Activated CD8-positive, alpha-beta memory T cell treated with anti-CD3 and anti-CD28 coated beads for 4 hours (primary cell): Measurements from ENCODE around the gene STOM.
"Not testable (repeated sequence)": the region's sequence is repeated elsewhere in the genome, so short reads cannot be mapped to it uniquely, and the experiment has no call there.

Source experiments
- DNase-seq, 2 donors: peaks; one replicate each; pipeline ENCODE4 v3.0.0-alpha.2; 2020; ENCODE audit warnings: low read depth in 2 of 2

Gene STOM, protein sequence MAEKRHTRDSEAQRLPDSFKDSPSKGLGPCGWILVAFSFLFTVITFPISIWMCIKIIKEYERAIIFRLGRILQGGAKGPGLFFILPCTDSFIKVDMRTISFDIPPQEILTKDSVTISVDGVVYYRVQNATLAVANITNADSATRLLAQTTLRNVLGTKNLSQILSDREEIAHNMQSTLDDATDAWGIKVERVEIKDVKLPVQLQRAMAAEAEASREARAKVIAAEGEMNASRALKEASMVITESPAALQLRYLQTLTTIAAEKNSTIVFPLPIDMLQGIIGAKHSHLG

DNA sequence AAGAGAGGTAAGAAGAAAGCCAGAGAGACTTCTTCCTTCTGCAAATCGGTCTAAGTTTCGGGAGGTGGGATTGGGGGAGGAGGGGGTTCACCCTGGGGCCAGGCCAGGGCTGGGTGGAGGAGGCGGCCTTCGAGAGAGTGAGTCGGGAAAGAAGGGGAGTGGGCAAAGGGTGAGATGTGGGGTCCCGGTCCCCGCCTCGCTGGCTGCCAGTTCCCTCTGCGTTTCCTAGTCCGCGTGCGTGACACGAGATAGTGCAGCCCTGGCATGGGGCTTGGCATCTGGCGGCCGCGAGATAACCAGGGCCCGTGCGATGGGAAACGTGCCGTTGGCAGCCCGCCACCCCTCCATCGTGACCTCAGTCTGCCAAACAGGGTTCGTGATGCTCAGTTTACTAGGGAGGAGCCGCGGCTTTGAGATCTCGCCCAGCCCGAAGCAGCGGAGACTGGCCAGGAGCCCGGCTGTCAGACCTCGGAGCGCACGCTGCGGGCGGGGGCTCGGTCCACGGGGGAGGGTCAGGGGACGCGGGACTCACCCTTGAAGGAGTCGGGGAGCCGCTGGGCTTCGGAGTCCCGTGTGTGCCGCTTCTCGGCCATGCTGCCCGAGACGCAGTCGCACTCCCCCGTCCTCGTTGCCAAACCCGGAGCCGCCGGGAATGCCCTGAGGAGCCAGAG, at the start of gene STOM:
Gene STOM, minus strand, starts transcription at position 656 of the 671 bp plus-strand sequence. Its CDS starts 63 bp downstream, at position 593.
- no peak for DNase-seq

DNA sequence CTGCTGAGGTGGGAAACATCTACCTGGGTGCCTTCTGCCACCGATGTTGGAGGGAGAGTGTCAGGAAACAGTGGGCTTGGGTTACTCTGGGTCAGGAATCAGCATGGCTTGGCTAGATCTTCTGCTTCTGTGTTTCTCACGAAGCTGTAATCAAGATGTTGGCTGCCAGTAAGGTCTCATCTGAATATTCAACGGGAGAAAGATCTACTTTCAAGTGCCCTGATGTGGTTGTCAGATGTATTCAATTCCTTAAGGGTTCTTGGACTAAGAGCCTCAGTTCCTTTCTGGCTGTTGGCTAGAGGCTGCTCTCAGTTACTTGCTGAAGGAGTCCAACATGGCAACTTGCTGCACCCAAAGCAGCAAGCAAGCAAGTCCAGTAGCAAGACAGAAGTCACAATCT, 41.9 kb upstream of the STOM start:
- no peak for DNase-seq

DNA sequence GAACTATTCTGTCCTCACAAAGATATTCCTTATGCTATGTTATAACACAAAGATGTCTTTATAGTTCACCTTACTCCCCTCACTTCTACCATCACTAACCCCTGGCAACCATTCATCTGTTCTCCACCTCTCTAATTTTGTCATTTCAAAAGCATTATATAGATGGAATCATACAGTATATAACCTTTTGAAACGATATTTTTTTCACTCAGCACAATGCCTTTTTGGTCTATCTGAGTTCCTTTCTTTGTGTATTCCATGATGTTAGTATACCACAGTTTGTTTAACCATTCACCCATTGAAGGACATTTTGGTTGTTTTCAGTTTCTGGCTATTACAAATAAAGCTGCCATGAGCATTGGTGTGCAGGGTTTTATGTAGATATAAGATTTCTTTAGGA, 35.8 kb upstream of the STOM start:
- no peak for DNase-seq

DNA sequence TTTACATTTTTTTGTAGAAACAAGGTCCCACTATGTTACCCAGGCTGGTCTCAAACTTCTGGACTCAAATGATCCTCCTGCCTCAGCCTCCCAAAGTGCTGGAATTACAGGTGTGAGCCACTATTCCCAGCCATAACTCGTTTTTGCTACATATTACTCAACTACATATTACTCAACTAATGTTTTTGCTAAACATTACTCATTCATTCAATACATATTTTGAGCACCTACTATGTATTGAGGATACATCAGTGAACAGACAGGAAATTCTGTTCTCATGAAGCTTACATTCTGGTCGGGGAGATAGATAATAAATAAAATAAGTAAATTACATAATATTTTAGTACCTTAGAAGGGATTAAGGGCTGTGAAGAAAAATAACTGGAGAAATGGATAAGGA, 34.9 kb upstream of the STOM start:
- no peak for DNase-seq

DNA sequence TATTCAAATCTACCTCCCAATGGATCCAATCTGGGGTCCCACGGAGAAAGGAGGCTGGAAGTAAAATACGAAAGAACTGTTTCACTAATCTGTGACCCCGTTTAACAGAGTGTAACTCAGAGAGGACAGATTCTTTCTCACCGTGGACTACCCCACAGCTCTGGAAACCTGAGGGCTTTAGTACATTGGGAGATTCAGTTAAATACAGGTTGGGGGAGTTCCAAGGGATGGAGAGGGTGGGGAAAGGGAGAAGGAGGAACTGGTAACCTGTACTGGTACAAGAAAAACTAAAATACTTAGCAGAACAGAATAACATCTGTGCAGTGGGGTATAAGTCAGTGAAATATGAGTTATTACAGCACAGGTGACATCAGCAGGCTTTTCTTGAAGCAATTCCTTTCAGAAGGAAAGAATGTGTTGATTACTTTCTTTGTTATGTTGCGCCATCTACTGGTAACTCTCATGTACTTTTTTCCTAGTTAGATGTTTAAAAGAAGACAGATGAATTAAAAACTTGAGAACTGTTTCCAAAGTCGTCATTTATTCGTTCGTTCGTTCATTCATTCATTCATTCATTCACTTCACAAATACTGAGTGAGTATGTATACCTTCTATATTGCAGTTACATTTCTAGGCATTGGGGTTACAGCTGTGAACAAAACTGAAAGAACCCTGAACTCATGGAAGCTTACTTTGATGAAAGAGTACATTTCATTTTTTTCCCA, 30.0 kb upstream of the STOM start:
- no peak for DNase-seq

DNA sequence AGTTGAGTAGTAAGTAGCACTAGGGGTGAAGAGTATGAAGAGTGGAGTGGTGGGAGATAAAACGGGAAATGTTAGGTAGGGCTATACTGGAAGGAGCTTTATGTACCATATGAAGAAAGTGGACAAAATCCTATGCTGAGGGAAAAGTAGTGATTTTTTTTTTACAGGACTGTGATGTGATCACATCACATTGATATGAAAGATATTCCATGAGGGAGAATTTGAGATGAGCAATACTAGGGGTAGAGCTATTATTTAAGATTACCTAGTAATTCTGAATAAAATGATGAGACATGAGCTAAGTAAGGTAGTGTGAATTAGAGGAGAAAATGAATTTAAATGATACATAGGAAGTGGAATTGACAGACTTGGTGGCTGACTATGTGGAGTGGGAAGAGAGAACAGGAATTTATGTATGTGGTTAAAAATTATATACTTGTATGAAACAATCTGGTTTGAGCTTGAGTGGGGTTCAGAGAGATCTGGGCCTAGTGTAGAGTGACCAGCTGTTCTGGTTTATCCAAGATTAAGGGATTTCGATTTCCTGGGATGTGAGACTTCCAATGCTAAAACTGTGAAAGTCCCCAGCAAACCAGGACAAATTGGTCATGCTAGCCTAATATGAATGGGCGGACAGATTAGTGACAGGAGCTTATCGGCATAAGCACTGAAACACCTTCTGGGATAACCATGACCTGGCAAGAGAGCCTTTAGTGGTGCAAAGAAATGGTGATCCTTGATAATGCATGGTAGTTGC, 29.3 kb upstream of the STOM start:
- no peak for DNase-seq

DNA sequence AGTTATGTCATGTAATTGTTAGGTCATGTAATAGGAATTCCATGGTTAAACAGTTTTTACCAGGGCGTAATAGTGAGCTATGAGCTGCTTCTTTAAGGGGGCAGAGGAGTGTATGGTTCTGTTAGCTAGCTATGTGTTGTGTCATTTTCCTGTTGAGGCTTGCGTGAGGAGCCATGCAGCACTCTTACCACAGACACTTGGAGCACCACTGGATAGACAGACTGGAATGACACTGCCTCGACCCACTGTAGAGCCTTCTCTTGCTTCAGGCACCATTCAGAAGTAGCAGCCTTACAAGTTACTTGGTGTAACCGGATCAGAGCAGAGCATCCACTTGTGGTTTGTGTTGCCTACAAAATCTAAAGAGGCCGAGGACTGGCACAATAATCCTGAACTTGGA, 28.3 kb upstream of the STOM start:
- DNase-seq, result no peak

DNA sequence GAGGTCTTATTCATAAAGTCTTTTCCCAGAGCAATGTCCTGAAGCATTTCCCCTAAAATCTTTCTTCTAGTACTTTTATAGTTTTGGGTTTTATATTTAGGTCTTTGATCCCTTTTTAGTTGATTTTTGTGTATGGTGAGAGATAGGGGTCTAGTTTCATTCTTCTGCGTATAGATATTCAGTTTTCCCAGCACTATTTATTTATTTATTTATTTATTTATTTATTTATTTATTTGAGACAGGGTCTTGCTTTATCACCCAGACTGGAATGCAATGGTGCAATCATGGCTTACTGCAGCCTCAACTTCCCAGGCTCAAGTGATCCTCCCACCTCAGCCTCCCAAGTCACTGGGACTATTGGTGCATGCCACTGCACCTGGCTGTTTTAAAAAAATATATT, 27.2 kb upstream of the STOM start:
- DNase-seq, result not testable (repeated sequence)

DNA sequence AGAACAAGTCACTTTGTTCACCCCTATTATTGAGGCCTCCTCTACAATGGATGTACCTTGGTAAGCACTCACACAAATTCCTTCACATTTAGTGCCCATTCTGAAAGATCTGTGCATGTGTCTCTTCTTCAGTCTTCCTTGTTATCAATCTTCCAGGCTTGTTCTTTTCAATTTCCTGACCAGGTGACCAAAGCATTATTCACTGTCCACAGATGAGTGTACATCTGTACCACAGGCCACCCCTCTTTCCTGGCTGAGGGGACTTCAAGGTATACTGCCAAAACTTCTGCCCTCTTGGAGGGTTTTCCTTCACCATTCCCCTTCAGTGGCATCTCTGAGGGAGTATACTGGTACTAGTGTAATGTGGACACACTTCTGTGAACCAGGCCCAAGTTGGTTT, 25.5 kb upstream of the STOM start:
- no peak for DNase-seq

DNA sequence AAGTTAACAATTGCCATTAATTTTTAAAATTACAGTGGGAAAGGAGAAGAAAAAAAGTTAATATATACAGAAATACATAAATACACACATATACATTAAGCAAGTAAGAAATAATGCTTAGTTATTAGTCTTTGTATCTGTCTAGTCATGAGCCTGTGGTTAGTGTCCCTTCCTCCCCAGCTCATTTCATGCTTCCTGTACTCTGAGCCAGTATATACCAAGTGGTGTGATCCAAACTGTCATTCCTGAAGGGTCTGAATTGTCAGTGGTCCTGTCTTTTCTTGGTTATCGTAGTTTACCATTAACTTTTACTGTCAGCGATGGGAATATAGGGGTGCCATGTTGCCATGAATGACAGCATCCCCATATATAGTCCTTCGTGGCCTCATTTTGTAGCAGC, 24.2 kb upstream of the STOM start:
- no peak for DNase-seq

DNA sequence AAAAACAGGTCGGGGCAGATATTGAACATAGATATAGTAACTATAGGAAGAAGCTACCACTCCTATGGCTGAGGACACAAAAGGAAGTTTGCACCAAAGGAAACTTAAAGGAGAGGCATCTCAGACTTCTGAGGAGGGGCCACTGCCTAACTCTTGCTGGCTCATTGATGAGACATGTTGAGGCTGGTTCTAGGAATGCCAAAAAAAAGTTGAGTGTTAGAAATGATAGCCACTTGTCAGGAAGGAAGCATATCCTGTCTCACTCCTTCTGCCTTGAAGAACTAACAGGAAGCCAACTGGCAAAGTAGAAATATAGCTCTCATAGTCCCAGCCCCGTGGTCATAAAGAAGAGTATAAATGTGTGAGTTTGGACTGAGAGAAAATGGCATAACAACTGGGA, 23.3 kb upstream of the STOM start:
- DNase-seq, result no peak

DNA sequence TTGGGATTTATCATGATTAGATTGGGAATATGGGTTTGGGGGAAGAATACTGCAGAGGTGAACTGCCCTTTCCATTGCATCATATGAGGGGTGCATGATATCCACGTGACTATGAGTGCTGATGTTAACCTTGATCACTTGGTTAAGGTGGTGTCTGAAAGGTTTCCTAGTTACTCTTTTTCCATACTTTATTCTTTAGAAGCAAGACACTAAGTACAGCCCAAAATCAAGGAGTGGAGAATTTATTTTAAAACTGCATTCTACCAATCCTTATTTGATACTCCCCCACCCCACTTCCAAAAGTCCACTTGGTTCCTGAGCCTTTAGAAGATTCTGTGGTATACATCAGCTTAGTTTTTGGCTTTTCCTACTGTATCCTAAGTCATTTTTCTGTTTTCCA, 20.3 kb upstream of the STOM start:
- no peak for DNase-seq

DNA sequence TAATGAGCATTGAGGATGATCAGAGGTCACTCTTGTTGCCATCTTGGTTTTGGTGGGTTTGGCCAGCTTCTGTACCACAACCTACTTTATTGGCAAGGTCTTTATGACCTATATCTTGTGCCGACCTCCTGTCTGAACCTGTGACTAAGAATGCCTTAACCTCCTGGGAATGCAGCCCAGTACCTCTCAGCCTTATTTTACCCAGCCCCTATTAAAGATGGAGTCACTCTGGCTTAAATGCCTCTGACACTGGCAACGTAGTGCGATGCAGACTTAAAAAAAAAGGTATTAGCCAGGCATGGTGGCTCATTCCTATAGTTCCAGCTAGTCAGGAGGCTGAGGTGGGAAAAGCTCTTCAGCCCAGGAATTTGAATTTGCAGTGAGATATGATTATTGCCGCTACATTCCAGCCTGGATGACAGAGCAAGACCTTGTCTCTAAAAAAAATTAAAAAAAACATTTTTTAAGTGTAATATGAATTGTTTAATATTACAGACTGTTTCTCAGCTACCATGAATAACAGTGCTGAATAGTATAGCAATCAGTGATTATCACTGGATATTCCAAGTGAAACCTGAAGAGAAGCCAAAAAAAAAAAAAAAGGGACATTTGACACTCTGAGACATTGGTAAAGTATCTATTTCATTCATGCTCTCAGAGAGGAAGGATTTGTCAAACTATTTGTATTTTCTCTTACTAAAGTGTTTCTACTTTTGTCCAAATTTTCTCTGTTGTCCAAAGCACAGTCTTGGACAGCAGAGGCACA, 18.3 kb upstream of the STOM start:
- no peak for DNase-seq

DNA sequence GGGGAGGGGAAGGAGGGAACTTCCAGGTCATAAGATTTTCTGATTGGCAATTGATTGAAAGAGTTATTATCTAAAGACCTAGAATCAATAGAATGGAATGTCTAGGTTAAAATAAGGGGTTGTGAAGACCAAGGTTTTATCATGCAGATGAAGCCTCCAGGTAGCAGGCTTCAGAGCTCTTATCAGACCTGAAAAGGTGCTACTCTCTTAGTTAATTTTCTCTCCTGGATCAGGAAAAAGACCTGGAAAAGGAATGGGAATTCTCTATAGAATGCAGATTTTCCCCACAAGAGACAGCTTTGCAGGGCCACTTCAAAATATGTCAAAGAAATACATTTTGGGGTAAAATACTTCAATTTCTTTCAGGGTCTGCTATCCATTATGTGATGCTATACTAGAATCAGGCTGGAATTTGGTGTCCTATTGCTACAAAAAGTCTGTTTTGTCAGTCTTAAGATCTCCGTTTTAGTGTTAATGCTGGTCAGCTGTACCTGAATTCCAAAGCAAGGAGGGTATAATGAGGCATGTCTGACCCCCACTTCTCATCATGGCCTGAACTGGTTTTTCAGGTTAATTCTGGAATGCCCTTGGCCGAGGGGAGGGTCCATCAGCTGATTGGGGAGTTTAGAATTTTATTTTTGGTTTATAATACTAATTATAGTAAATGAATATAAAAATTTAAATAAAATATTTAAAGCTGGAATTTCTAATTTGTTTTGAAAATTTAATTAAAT, 16.6 kb upstream of the STOM start:
- DNase-seq, result no peak

DNA sequence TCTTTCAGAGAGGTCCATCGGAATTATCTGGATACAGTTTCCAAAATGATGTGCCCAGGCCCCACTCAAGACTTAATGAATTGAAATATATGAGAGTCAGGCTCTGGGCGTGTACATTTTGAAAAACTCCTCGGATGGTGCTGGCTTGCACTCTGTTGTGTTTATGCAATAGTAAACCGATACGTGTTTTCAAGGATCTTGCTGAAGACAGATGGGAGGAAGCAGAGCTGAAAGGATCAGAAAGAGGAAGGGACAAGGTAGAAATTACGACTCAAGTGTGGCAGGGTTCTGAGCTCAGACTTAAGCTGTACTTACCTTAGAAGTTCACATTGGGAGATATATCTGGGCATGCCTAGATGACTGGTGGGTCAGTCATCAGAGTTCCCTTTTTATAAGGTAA, 13.7 kb upstream of the STOM start:
- DNase-seq, result no peak

DNA sequence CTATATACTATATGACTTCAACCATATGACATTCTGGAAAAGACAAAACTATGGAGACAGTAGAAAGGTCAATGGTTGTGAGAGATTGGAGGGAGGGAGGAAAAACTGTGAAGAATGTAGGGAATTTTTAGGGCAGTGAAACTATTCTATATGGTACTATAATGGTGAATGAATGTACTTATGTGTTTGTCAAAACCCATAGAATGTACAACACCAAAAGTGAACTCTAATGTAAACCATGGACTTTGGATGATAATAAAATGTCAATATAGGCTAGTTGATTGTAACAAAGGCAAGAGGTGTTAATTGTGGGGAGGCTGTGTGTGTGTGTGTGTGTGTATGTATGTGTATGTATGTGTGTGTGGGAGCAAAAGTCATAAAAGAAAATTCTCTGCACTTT, 10.8 kb upstream of the STOM start:
- DNase-seq, result no peak

DNA sequence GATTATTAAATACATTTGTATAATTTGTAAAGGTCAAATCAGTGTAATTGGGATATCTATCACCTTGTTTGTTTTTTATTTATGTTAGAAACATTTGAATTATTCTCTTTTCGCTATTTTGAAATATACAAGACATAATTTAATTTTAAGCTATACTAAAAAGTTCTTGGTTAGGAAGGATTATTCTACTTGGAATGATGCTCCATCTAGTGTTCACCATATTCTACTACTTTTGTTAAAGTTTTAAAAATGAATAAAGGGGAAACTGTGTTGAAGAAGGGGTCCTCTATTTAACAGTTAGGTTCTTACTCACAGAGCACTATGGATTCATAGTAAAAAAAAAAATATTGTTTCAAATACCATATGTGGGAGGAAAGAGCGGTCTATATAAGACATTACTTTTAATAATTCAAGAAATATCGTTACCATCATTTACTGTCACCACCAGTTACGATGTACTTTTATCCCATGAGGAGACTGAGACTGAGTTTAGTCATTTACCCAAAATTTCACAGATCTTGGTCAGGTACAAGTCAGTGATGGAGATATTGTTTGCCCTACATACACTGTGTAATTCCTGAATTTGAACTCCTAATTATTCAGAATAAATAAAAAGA, 6.3 kb upstream of the STOM start:
- no peak for DNase-seq

DNA sequence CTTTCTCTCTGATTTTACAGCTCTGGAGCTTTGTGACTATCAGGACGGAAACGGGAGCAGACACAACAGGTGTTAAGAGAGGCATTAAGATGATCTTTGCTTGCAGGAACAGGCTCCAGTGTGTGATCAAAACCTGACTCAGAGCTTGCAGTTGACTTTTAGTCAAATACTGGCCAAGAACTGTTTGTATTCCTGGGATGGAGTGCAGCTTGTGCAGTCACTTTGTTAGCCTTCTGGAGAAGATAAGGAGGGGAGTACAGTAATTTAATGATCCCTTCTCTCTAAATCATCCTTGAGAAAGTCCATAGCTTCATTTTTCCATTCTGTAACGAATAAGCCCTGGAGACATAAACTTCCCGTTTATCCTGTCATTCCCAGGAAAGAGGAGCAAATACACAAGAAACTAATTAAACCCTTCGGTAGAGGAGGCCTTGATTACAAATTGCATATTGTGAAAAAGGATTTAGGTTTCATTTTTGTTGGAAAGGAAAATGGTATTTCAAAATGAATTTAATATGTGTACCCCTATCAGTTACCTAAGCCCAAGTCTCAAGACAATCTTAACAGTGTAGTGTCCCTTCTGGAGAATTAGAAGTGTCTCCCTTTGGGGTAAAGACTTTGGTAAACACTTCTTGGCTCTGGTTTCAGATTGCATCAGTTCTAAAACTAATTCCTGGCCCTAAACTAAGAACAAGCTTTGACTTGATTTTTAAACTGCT, 3.1 kb upstream of the STOM start:
- no peak for DNase-seq

DNA sequence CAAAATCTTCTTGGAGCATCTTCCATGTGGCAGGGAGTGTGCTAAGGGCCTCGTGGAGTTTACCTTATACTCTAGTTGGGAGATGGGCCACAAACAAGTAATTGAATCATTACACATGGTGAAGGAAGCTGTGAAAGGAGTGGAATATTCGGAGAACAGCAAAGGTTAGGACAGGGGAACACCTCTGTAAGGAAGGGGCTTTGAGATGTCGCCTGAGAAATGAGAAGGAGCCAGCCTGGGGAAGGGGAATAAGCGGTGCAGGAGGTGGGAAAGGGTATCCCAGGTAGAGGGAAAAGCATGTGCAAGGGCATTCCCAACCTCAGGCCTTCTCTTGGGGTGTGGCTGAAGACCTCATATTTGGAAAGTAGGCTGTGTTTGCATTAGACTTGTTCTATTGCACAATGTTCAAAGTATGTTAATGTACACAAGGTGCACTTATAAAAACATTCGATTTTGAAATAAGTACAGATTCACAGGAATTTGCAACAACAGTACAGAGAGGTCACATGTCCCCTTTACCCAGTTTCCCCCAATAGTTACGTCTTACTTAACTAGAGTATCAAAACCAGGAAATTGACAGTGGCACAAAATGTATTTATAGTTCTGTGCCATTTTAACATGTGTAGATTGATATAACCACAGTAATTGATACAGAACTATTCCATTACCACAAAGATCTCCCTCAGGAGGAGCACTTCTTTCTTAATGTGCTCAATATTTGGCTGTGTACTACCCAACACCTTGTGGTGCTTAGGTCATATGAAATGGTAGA, 2.4 kb upstream of the STOM start:
- no peak for DNase-seq
